ENCODE data around the gene IRF4. TPM values are rescaled to one million over a fixed set of nuclear protein-coding genes. Genes with fewer than 3 reads are reported as not detected.

The IRF4 gene
- total RNA-seq, 2 experiments from 2014 or later = 16.9 to 20.8 TPM

- Histone ChIP-seq H3K27ac (ENCODE audit: low read depth in 1 of 2, low read length in 2 of 2) (peak overlapping the region; percentile 38 to 40), H3K27me3 (ENCODE audit: control insufficient read depth in 1 of 2, insufficient read depth in 2 of 2, low read length in 2 of 2) (no peaks in the 10 kb centered on the region), H3K36me3 (ENCODE audit: insufficient read depth, low read length) (peaks cover 19% of the 10 kb centered on the region), H3K4me3 (ENCODE audit: low read length) (peak overlapping the region; percentile 25), H3K4me1 (ENCODE audit: insufficient read depth, low read length) (peaks cover 38% of the 10 kb centered on the region), H3K9me3 (ENCODE audit: control insufficient read depth in 1 of 2, insufficient read depth in 1 of 2, low read length in 2 of 2) (no peaks in the 10 kb centered on the region)
- ChIA-PET POLR2A (interaction anchor here (1.2 to 4.8 kb wide), 3 partner anchors 12 to 94 kb away, joined by 3 to 74 read pairs (median 9); partner anchors contain the start of gene IRF4), CTCF (interaction anchor here (1.3 to 1.9 kb wide), 3 partner anchors 10 to 216 kb away, joined by 4 to 5 read pairs (median 4); no protein-coding TSS in a partner anchor)
- H3K27ac Mint-ChIP-seq = peak overlapping the region; percentile 78
- ATAC-seq (ENCODE audit: poor library complexity) = peak; percentile 53
- no peaks in the 10 kb centered on the region for H3K9me3 Mint-ChIP-seq
- no peak for TF ChIP-seq CTCF (IDR thresholded peaks at IDR 0.05)
- intact Hi-C loops (cut with DNase I, micrococcal nuclease) = loop anchor here (2.0 to 10.0 kb wide), 4 partner anchors 14 to 300 kb away; partner anchors contain the start of gene IRF4 (in 1 of the 2)
- peaks cover 44% of the 10 kb centered on the region for H3K4me1 Mint-ChIP-seq (ENCODE audit: low read depth)
- peaks cover 49% of the 10 kb centered on the region for H3K36me3 Mint-ChIP-seq (ENCODE audit: low read depth)
- H3K4me3 Mint-ChIP-seq = peak overlapping the region; percentile 82
- peak in 3 of 14 experiments; percentile 39 to 52 (median 42) for DNase-seq
- no peaks in the 10 kb centered on the region for H3K27me3 Mint-ChIP-seq
Observed at GRCh38 chr6:404685-405423, 13.3 kb downstream of the IRF4 start.

GRCh38 chr6:408148-408547 is 16.6 kb downstream of the IRF4 start:
- Mint-ChIP-seq H3K9me3 (no peaks in the 10 kb centered on the region), H3K36me3 (ENCODE audit: low read depth) (peaks cover 48% of the 10 kb centered on the region), H3K27me3 (no peaks in the 10 kb centered on the region), H3K27ac (peak overlapping the region; percentile 66), H3K4me3 (no peak overlapping the region), H3K4me1 (ENCODE audit: low read depth) (peaks cover 25% of the 10 kb centered on the region)
- DNase-seq (no peak), ATAC-seq (ENCODE audit: poor library complexity) (no peak)
- intact Hi-C loops (cut with DNase I, micrococcal nuclease) = loop anchor here (5.0 to 10.0 kb wide), 2 partner anchors 221 to 297 kb away; no protein-coding TSS in a partner anchor
- POLR2A ChIA-PET = interaction anchor here (0.7 kb wide), 1 partner anchor 182 kb away, joined by 4 read pairs; no protein-coding TSS in a partner anchor
- H3K9me3 ChIP-seq (ENCODE audit: control insufficient read depth in 1 of 2, insufficient read depth in 1 of 2, low read length in 2 of 2) = no peaks in the 10 kb centered on the region
- no peak for TF ChIP-seq CTCF (IDR thresholded peaks at IDR 0.05)
- no peaks in the 10 kb centered on the region for H3K27me3 ChIP-seq (ENCODE audit: control insufficient read depth in 1 of 2, insufficient read depth in 2 of 2, low read length in 2 of 2)
- CTCF ChIA-PET = interaction anchor here (1.2 kb wide), 1 partner anchor 10 kb away, joined by 3 read pairs; no protein-coding TSS in a partner anchor
- H3K27ac ChIP-seq (ENCODE audit: low read depth in 1 of 2, low read length in 2 of 2) = no peak overlapping the region
- H3K4me1 ChIP-seq (ENCODE audit: insufficient read depth, low read length) = peaks cover 20% of the 10 kb centered on the region
- no peak overlapping the region for H3K4me3 ChIP-seq (ENCODE audit: low read length)
- H3K36me3 ChIP-seq (ENCODE audit: insufficient read depth, low read length) = peaks cover 21% of the 10 kb centered on the region

- Histone ChIP-seq H3K36me3 (ENCODE audit: insufficient read depth, low read length) (peaks cover 21% of the 10 kb centered on the region), H3K27ac (ENCODE audit: low read depth in 1 of 2, low read length in 2 of 2) (no peak overlapping the region)
- CTCF ChIA-PET = interaction anchor here (1.2 kb wide), 1 partner anchor 11 kb away, joined by 3 read pairs; no protein-coding TSS in a partner anchor
Observed at GRCh38 chr6:408599-409102, 17.1 kb downstream of the IRF4 start.

More at GRCh38 chr6:408599-409102, 17.1 kb downstream of the IRF4 start:
- Mint-ChIP-seq H3K27ac (peak overlapping the region; percentile 66), H3K27me3 (no peaks in the 10 kb centered on the region), H3K4me3 (peak overlapping the region; percentile 49), H3K9me3 (no peaks in the 10 kb centered on the region), H3K4me1 (ENCODE audit: low read depth) (peaks cover 20% of the 10 kb centered on the region), H3K36me3 (ENCODE audit: low read depth) (peaks cover 43% of the 10 kb centered on the region)
- Histone ChIP-seq H3K9me3 (ENCODE audit: control insufficient read depth in 1 of 2, insufficient read depth in 1 of 2, low read length in 2 of 2) (no peaks in the 10 kb centered on the region), H3K4me1 (ENCODE audit: insufficient read depth, low read length) (peaks cover 15% of the 10 kb centered on the region), H3K27me3 (ENCODE audit: control insufficient read depth in 1 of 2, insufficient read depth in 2 of 2, low read length in 2 of 2) (no peaks in the 10 kb centered on the region), H3K4me3 (ENCODE audit: low read length) (no peak overlapping the region)
- DNase-seq (peak in 2 of 14 experiments; percentile 37 to 49), ATAC-seq (ENCODE audit: poor library complexity) (no peak)
- no peak for TF ChIP-seq CTCF (IDR thresholded peaks at IDR 0.05)
- intact Hi-C loops (cut with DNase I, micrococcal nuclease) = loop anchor here (5.0 to 10.0 kb wide), 2 partner anchors 221 to 296 kb away; no protein-coding TSS in a partner anchor
- POLR2A ChIA-PET = no interaction called here
